Stimulated activated CD4-positive, alpha-beta T cell treated with anti-CD3 and anti-CD28 coated beads, Interleukin-4, amount 100 ng/mL, for 1 hour (primary cell): ENCODE results near the gene ADARB2.

Experiments used
- DNase-seq: peaks from one replicate; pipeline ENCODE4 v3.0.0-alpha.2; 2020

The ADARB2 gene

DNA sequence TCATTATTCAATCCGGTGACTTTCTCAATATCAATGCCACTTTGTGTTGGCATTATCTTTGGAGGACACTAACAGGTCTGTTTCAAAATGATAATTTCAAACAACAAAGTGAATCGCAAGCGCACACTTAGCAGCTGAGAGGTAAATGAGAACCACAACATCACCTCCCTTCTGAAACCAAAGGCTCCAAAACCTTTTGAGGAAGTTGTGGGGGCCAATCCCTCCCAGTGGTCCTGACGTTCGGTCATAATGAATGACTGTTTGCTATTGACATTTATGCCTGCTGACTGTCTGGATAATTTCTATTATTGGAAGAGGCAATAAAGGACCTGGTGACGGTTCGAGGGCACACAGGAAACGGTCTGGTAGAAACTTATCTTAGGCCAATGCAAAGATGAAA lies 1.8 kb downstream of the ADARB2 start:
- no peak for DNase-seq

- DNase-seq = no peak
Measured at GRCh38 chr10:1734288-1734687, 3.0 kb downstream of the ADARB2 start.

DNA sequence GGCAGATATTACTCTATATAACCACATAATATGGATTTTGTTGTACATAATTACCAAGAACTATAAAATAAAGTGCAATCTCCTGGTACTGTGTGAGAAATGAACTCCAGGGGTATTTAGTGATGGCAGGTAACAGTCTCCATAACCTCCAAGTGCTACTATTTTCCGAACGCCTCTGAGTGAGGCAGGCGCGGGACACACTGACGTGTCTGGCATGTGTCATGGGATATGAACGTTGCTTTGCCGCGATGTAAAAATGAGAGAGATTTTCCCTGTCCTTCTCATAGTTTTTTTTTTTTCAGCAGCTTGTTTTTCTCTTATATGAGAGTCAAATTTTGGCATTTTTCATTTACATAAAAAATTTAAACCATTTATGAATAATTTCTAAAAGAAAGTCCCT lies 3.6 kb downstream of the ADARB2 start:
- no peak for DNase-seq

GRCh38 chr10:1732564-1732996 lies 4.7 kb downstream of the ADARB2 start:
- no peak for DNase-seq

GRCh38 chr10:1731592-1731991 lies 5.7 kb downstream of the ADARB2 start:
- DNase-seq = no peak

DNA sequence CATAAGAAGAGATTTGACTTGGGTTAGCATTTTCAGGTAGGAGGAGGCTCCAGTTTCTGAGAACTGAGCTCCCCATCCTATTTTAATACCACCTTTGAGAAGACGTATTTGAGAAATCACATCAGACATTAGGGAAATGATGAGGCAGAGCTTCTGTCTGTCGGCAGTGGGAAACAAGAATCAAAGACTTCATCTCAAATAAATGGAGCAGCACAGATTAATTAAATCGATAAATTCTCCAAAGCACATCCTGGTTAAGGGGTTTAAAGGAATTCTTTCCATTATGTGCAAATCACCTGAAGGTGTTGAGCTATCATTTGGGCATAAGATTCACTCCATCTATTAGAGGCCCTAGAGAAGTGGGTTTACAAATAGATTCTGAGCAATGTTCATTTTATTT lies 7.6 kb downstream of the ADARB2 start:
- no peak for DNase-seq

DNA sequence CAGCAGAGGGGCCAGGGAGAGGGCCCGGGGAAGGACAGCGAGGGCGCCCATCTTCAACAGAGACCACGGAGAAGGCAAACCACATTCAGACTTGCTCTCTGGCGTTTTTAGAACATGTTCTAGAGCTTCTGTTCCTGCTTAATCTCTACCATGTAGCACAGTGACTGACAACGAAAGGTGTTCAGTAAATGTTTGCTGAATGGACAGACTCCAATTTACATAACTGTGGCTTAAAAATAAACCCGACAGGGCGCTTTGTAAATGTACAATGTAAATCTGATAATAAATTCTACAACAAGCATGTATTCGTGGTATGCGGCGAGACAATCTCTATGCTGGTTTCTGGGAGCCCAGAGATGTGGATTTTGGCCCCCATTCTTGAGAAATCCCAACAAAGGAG lies 10.5 kb downstream of the ADARB2 start:
- DNase-seq = no peak

GRCh38 chr10:1724921-1725488 lies 12.3 kb downstream of the ADARB2 start:
- DNase-seq = no peak

GRCh38 chr10:1716839-1717238 lies 20.5 kb downstream of the ADARB2 start:
- no peak for DNase-seq

DNA sequence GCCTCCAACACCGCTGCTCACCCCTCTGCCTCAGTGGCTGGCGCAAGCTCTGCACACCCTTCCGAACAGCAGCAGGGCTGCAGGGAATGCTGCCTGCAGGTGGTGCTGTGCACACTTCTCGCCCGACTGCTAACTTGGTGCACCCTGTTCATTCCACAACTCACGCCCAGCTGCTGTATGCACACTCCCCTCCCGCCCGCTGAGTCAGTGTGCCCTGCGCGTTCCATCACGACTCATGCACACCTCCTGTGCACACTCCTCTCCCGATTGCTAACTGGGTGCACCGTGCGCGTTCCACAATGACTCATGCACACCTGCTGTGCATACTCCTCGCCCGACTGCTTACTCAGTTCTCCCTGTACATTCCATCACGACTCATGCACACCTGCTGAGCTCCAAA lies 21.5 kb downstream of the ADARB2 start:
- peak; percentile 40 for DNase-seq

DNA sequence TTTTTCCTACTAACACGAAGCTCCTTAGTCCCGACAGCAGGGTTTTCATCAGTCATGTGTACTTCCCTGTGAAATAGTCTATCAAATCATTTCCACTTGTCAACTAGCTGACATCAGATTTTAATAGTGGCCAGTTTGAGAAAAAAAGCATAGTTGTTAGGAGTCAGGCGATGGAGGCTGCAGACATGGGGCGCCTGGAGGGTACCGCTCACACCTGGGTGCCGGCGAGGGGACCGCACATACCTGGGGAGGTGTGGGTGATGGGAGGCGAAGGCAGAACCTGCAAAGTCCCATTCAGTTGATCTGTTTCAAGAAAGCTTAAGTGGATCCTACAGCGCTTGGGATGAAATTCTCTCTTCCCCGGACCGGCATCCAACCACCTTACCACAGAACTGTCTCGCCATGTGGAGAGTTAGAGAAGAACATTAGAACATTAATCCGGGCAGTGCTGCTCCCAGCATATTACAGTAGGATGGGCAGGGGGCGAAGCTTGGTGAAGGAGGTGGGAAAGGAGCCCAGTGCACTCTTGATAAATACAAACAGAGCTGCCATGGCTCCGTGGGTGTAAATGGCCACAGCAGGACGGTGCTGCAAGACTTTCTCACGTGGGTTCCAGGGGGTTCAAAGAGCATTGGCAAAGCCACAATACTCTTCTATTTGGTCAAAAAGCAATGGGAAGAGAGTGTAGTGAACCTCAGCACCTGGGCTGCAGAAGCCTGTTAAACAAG lies 24.2 kb downstream of the ADARB2 start:
- no peak for DNase-seq

- DNase-seq = no peak
Measured at GRCh38 chr10:1712314-1712713, 25.0 kb downstream of the ADARB2 start.

DNA sequence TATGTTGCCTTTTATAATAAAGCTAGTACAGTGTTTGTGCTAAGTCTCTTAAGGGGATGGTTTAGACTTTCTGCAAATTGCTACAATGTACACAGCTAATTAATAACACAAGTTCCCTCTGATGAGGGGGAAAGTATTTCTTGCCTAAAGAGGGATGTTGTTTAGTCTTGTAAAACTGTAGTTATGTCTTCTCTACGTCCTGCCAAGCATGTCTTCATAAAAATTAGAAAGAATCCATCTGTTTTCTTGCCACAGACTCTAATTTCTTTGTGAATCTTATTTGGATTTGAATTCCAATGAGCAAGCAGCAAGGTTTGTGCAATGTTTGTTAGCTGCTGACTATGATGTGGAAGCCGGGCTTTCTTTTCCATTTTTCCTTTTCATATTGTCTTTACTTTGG lies 28.2 kb downstream of the ADARB2 start:
- no peak for DNase-seq

DNA sequence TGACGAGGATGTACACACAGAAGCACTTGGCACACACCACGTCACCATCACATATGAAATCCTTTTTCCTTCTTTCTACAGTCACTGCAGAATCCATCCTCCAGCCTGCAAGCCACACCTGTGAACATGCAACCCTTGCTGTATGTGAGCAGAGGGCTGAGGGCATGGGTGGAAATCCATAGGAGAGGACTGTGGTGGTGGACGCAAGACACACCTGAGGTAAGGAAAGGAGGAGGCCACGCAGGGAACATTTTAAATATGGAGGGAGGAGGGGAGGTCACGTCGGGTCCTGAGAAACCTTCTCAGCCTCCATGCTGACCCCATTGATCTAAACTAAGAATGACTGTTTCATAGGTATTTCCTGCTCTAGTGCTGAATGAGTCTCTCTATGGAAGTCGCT lies 28.6 kb downstream of the ADARB2 start:
- DNase-seq = no peak

DNA sequence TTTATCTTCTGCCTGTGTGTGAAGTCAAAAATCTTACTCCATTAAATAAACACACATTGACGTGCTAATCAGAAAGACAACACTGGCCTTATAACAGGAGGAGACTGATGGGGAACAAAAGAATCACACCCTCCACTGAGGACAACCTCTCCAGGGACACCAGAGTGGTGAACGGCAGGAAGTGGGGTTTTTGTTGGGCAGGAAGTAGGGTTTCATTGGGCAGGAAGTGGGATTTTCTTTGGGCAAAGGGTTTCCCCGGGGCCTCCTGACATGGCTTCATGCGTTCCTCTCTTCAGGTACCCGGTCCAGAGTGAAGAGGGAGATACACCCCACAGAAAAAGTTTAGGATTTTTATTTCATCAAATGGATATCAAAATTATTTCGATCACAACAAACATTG lies 30.6 kb downstream of the ADARB2 start:
- DNase-seq = no peak

- DNase-seq = no peak
Measured at GRCh38 chr10:1706256-1706655, 31.1 kb downstream of the ADARB2 start.

DNA sequence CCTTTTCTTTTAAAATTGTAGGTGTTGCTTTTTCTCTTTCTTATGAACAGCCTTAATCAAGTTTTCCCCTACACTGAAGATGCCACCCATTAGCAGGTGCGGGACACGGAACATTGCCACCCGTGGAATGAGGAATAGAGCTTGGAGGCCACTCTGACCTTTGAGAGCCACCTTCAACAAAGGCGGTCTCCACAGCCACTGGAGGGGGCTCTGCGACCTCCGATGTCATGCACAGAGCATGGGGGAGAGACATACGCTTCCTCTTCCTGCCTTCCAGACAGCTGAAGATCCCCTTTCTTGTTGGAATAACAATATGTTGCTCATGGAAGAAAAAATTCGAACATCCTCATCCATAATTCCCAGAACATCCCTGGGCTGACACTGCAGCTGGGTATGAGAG lies 39.1 kb downstream of the ADARB2 start:
- DNase-seq = no peak

DNA sequence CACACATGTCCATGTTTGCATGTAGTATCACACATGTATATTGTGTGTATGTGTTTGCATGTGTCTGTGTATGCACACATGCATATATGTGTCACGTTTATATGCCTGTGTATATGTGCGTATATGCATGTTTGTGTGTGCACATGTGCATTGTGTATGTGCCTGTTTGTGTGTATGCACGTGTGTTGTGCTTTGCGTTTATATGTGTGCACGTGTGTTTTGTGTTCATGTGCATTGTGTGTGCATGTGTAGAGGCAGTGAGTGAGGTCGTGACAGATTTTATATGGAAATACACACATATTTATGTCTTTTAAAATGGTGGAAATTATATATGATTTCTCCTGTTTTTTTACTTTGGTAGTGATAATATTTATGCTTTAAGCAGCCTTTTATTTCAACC lies 41.2 kb downstream of the ADARB2 start:
- no peak for DNase-seq

DNA sequence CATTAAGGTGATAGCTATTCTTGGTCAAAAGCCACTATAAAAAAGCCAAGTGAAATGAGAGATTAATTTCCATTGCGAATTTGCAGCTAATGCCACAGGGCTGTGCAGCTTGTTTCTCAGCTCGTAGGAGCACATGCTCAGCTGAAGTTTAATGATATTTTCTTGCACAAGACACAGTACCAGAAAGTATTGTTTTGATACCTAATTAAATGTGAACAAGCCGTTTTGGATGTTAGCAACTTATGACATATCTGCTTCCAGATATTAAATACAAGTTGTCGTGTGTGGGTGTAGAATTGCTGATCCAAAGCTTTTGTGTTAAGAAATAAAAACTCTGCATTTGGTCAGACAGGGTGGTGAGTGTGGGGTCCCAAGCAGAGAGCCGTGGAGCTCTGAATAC lies 47.2 kb downstream of the ADARB2 start:
- DNase-seq = no peak

DNA sequence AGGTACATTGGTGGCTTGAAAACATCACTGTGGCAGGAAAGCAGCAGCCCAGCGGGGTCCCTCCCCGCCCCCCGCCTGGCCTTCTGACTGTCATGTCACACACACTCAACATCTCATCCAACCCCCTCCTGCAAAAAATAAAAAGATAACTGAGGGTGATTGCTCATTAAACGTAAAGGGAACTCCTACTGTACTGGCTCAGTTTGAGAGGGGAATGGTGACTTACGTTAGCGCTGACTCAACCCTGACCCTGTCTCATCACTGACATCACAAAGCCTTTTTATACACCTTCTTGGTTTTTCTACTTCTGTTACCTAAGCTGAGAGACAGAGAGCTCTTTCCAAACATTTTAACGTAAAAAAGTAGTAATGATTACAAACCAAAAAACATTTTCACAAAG lies 48.8 kb downstream of the ADARB2 start:
- no peak for DNase-seq

DNA sequence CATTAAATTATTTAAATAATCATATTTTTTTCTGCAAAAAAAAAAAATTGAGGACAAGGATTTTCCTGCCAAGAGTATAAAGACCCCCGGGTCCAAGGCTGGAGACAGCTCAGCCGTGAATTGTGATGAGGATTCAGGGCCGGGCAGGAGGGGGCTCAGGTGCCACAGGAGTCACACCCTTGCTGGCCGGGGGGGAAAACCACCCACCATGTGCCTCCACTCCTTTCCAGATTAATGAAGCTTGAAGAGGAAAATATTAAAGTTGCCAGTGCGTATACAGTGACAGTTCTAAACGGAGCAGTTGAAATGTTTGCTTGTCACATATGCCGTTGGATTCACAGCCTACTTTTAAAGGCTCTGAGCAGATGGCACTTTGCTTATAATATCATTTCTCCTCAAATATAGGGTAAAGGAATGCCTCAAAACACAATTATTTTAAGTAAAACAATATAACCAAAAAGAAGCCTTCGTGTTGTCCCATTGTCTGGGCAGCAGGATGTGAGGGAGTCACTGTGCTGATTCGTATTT lies 49.6 kb downstream of the ADARB2 start:
- no peak for DNase-seq

DNA sequence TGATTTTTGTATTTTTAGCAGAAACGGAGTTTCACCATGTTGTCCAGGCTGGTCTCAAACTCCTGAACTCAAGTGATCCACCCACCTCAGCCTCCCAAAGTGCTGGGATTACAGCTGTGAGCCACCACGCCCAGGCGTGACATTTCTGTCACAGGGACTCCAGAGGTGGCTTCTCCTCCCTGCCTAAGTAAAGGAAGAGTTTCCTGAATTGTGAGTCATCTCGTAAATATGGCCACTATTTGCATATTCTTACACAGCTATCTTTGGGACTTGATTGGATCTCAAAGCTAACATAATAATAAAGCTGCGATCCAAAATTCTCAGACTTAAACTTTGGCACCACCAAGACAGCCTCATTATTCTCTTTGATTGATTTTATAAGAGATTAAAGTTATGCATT lies 50.1 kb downstream of the ADARB2 start:
- no peak for DNase-seq

- no peak for DNase-seq
Measured at GRCh38 chr10:1686491-1686749, 50.9 kb downstream of the ADARB2 start.

DNA sequence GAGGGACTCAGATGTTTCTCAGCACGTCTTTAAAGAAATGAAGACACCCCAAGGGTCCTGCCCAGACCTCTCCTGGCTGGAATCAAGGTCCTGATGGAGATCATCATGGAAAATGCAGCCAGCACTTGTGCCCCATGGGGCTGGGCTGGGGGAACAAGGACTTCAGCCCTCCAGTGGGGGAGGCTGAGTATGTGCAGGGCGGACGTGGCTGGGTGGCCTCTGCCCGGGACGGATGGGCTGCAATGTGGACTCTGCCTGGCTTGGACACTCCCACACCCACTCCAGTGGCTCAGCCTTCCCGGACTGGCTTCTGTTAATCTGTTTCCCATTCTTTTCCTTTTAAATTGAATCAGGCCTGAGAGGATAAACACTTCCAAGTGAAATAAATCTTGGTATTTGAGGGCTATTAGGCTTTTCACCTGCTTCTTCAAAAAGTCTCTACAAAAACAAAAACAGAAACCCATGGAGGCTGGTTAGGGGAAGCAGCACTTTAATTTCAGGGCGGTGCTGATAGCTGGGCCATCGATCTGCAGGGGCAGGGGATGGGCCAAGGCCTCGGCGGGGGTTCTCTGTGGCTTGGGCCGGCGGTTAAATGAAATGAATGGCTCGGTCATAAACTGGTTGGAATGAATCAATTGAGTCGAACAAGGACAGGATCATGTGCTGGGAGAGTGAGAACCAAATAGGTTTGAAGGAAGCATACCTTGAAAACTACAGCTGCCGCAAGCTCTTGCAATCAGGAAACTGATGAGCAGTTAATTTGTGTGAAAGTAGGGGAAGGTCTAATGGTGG lies 51.4 kb downstream of the ADARB2 start:
- no peak for DNase-seq
